A673 (cell line): ENCODE measurements around the gene NOPCHAP1.

Experiments
- CTCF ChIP-seq: fragments of 300-800, 200-600 bp; sonication (generic); conservative IDR thresholded peaks from 2 replicates; pipeline ENCODE4 v1.5.1; 2017; ENCODE audit warnings: low read depth, mild to moderate bottlenecking, antibody characterized with exemption, low read length, moderate library complexity, mixed read lengths
- EZH2 ChIP-seq: fragments of 200-600 bp; sonication (generic); IDR thresholded peaks from 2 replicates; pipeline ENCODE4 v1.6.1; 2017; ENCODE audit warnings: borderline replicate concordance, low read depth, mild to moderate bottlenecking, mixed read lengths, antibody characterized with exemption, low read length; ENCODE audit not compliant: poor library complexity, severe bottlenecking

GRCh38 chr12:105030820-105031807 lies 45.0 kb downstream of the NOPCHAP1 start:
- TF ChIP-seq CTCF: no peak
- no peak for TF ChIP-seq EZH2
